GM19467 (cell line): ENCODE data around the gene NFIL3.
"Not testable (repeated sequence)": the region's sequence is repeated elsewhere in the genome, so short reads cannot be mapped to it uniquely, and the experiment has no call there.

Experiments used
- ATAC-seq: cut with Tn5 transposase; IDR thresholded peaks from one replicate; pipeline ENCODE4 v1.9.1; 2021; ENCODE audit warnings: mild to moderate bottlenecking, moderate library complexity; ENCODE audit not compliant: unreplicated experiment

Gene NFIL3

GRCh38 chr9:91423785-91424402 is at the start of gene NFIL3:
Gene NFIL3, minus strand, starts transcription at chr9:91423832. Its CDS starts 13,098 bp downstream, at chr9:91410734.
- ATAC-seq = peak; percentile 78

- not testable (repeated sequence) for ATAC-seq
These were observed 47.9 kb upstream of the NFIL3 start for GRCh38 chr9:91471524-91471923.

GRCh38 chr9:91465420-91465819 is 41.8 kb upstream of the NFIL3 start:
- no peak for ATAC-seq

- ATAC-seq = no peak
These were observed 35.3 kb upstream of the NFIL3 start for GRCh38 chr9:91458906-91459305.

GRCh38 chr9:91452844-91453243 is 29.2 kb upstream of the NFIL3 start:
- ATAC-seq = no peak

GRCh38 chr9:91451431-91452270 is 28.0 kb upstream of the NFIL3 start:
- no peak for ATAC-seq

GRCh38 chr9:91445135-91445534 is 21.5 kb upstream of the NFIL3 start:
- ATAC-seq = no peak

- ATAC-seq = no peak
These were observed 20.4 kb upstream of the NFIL3 start for GRCh38 chr9:91443994-91444392.

GRCh38 chr9:91443321-91443993 is 19.8 kb upstream of the NFIL3 start:
- ATAC-seq = no peak

- ATAC-seq = no peak
These were observed 13.2 kb upstream of the NFIL3 start for GRCh38 chr9:91436841-91437240.

GRCh38 chr9:91433180-91433579 is 9.5 kb upstream of the NFIL3 start:
- ATAC-seq = no peak

GRCh38 chr9:91431485-91431884 is 7.9 kb upstream of the NFIL3 start:
- no peak for ATAC-seq

GRCh38 chr9:91429501-91429900 is 5.9 kb upstream of the NFIL3 start:
- ATAC-seq = no peak

- no peak for ATAC-seq
These were observed 5.3 kb upstream of the NFIL3 start for GRCh38 chr9:91428927-91429351.

- ATAC-seq = no peak
These were observed 4.8 kb upstream of the NFIL3 start for GRCh38 chr9:91428436-91428835.

GRCh38 chr9:91427873-91428272 is 4.2 kb upstream of the NFIL3 start:
- no peak for ATAC-seq

GRCh38 chr9:91426123-91426745 is 2.6 kb upstream of the NFIL3 start:
- ATAC-seq = no peak

GRCh38 chr9:91425271-91425670 is 1.6 kb upstream of the NFIL3 start:
- ATAC-seq = no peak

GRCh38 chr9:91424403-91425176 is 958 bp upstream of the NFIL3 start:
- ATAC-seq = peak; percentile 3
